OCI-LY1 (cell line): ENCODE measurements around the gene BTG3.

Source experiments
- H2AFZ ChIP-seq: fragments of 200-600 bp; sonication (generic), shearing (Covaris generic); 2 replicates; pipeline ENCODE4 v1.6.0; 2014; ENCODE audit warnings: antibody characterized with exemption, mild to moderate bottlenecking, low read length
- H3F3A ChIP-seq: fragments of 200-600 bp; sonication (generic), shearing (Covaris generic); 2 replicates; pipeline ENCODE4 v1.6.0; 2014; ENCODE audit warnings: mild to moderate bottlenecking, antibody characterized with exemption, low read length, moderate library complexity; ENCODE audit not compliant: insufficient read depth
- H3K27ac ChIP-seq: fragments of 200-600 bp; sonication (generic); 2 replicates; pipeline ENCODE4 v1.5.1; 2014; ENCODE audit warnings: low read length, mixed run types, mild to moderate bottlenecking, low read depth; ENCODE audit not compliant: poor library complexity, severe bottlenecking
- H3K27me3 ChIP-seq: fragments of 200-600 bp; sonication (generic); 2 replicates; pipeline ENCODE4 v1.6.0; 2014; ENCODE audit warnings: antibody characterized with exemption, mild to moderate bottlenecking, low read length, moderate library complexity; ENCODE audit not compliant: insufficient read depth
- H3K36me3 ChIP-seq: fragments of 200-600 bp; sonication (generic); 2 replicates; pipeline ENCODE4 v1.6.1; 2014; ENCODE audit warnings: mild to moderate bottlenecking, antibody characterized with exemption, low read length, moderate library complexity, mixed read lengths; ENCODE audit not compliant: insufficient read depth
- H3K4me1 ChIP-seq: fragments of 200-600 bp; sonication (generic); 2 replicates; pipeline ENCODE4 v1.5.1; 2014; ENCODE audit warnings: mild to moderate bottlenecking, low read length, moderate library complexity; ENCODE audit not compliant: insufficient read depth, severe bottlenecking
- H3K4me2 ChIP-seq: fragments of 200-600 bp; sonication (generic), shearing (Covaris generic); 2 replicates; pipeline ENCODE4 v1.6.1; 2014; ENCODE audit warnings: low read length
- H3K4me3 ChIP-seq: fragments of 200-600 bp; sonication (generic); 2 replicates; pipeline ENCODE4 v1.5.1; 2014; ENCODE audit warnings: low read length, low read depth, mild to moderate bottlenecking, mixed read lengths; ENCODE audit not compliant: poor library complexity, severe bottlenecking
- H3K79me2 ChIP-seq: fragments of 200-600 bp; shearing (Covaris generic); 2 replicates; pipeline ENCODE4 v1.6.1; 2016; ENCODE audit warnings: mixed run types, low read length, mixed read lengths; ENCODE audit not compliant: insufficient read depth
- H3K9ac ChIP-seq: fragments of 200-600 bp; sonication (generic), shearing (Covaris generic); 2 replicates; pipeline ENCODE4 v1.6.1; 2014; ENCODE audit warnings: mild to moderate bottlenecking, low read length, mixed read lengths
- H3K9me2 ChIP-seq: fragments of 200-600 bp; sonication (generic), shearing (Covaris generic); 2 replicates; pipeline ENCODE4 v1.6.1; 2014; ENCODE audit warnings: low read depth, mild to moderate bottlenecking, low read length, mixed read lengths
- H3K9me3 ChIP-seq: fragments of 200-600 bp; shearing (Covaris generic); 2 replicates; pipeline ENCODE4 v1.6.1; 2014; ENCODE audit warnings: low read length, mixed read lengths
- H4K20me1 ChIP-seq: fragments of 200-600 bp; sonication (generic), shearing (Covaris generic); 2 replicates; pipeline ENCODE4 v1.6.0; 2016; ENCODE audit warnings: mild to moderate bottlenecking, low read length; ENCODE audit not compliant: insufficient read depth
- EZH2 ChIP-seq: fragments of 200-600 bp; sonication (generic), shearing (Covaris generic); IDR thresholded peaks from 2 replicates; pipeline ENCODE4 v1.8.0; 2017; ENCODE audit warnings: borderline replicate concordance, mixed run types, mild to moderate bottlenecking, antibody characterized with exemption, low read length, moderate library complexity, mixed read lengths
- TF ChIP-seq, protein P1 (sequence below): fragments of 200-600 bp; sonication (generic), shearing (Covaris generic); IDR thresholded peaks from 2 replicates; pipeline ENCODE4 v1.5.1; 2017; ENCODE audit warnings: mild to moderate bottlenecking, antibody characterized with exemption, low read length, moderate library complexity, mixed read lengths

The BTG3 gene

DNA sequence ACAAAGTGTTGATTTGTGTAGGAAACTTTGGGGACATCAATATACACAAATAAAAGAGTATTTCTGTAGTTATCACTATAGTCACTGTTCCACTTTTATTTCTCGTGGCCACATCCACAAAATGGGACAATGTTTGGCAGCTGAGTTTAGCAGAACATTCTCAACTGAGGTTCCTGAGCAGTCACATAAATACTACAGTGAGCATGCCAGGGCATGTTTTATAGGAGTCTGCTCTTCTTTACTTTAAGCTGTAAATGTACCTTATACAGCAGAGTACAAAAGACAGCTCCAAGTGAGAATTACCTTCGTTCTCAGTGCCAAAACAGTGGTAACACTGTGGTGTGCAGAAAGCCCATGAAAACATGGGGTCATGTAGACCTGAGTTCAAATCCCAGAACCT is 5.0 kb downstream of the BTG3 start:
- H3K36me3 ChIP-seq: peaks cover 70% of the 10 kb centered on the region
- no peaks in the 10 kb centered on the region for H3K27me3 ChIP-seq
- H3K4me3 ChIP-seq: no peak overlapping the region
- H3K79me2 ChIP-seq: peaks cover 60% of the 10 kb centered on the region
- H3K27ac ChIP-seq: peak overlapping the region; percentile 31
- H3F3A ChIP-seq: no peaks in the 10 kb centered on the region
- H3K4me1 ChIP-seq: peaks cover 12% of the 10 kb centered on the region
- no peak overlapping the region for H3K4me2 ChIP-seq
- H2AFZ ChIP-seq: no peak overlapping the region
- TF ChIP-seq, protein P1, sequence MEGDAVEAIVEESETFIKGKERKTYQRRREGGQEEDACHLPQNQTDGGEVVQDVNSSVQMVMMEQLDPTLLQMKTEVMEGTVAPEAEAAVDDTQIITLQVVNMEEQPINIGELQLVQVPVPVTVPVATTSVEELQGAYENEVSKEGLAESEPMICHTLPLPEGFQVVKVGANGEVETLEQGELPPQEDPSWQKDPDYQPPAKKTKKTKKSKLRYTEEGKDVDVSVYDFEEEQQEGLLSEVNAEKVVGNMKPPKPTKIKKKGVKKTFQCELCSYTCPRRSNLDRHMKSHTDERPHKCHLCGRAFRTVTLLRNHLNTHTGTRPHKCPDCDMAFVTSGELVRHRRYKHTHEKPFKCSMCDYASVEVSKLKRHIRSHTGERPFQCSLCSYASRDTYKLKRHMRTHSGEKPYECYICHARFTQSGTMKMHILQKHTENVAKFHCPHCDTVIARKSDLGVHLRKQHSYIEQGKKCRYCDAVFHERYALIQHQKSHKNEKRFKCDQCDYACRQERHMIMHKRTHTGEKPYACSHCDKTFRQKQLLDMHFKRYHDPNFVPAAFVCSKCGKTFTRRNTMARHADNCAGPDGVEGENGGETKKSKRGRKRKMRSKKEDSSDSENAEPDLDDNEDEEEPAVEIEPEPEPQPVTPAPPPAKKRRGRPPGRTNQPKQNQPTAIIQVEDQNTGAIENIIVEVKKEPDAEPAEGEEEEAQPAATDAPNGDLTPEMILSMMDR: no peak
- TF ChIP-seq EZH2: no peak
- H3K9me3 ChIP-seq: no peaks in the 10 kb centered on the region
- H3K9ac ChIP-seq: no peak overlapping the region
- no peaks in the 10 kb centered on the region for H4K20me1 ChIP-seq
- H3K9me2 ChIP-seq: no peaks in the 10 kb centered on the region

DNA sequence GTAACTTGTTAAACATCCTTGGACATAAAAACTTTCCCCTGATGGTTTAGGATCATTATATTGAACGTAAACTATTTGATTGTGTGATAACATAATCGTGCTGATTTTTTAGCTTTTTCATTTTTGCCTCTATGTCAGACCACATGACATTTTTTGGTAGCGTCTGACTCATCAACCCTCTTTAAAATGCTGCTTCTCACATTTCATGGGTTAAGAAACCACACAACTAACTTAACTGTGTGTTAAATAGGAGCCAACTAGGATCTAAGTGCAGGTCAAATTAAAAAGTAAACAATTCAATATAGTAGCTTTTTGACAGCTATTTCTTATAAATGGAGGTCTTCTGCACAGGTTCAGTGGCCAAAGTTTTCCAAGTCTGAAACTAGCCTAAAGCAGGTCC is 9.8 kb downstream of the BTG3 start:
- H3K79me2 ChIP-seq: peaks cover 16% of the 10 kb centered on the region; the same call in 1 of the 2 replicates
- no peak for TF ChIP-seq EZH2
- TF ChIP-seq, protein P1: no peak
- H4K20me1 ChIP-seq: no peaks in the 10 kb centered on the region
- no peak overlapping the region for H3K9ac ChIP-seq
- no peaks in the 10 kb centered on the region for H3K27me3 ChIP-seq
- H3K9me3 ChIP-seq: no peaks in the 10 kb centered on the region
- no peaks in the 10 kb centered on the region for H3K9me2 ChIP-seq
- H3F3A ChIP-seq: no peaks in the 10 kb centered on the region
- no peak overlapping the region for H3K4me3 ChIP-seq
- H3K27ac ChIP-seq: no peak overlapping the region
- H3K4me1 ChIP-seq: no peaks in the 10 kb centered on the region
- no peak overlapping the region for H3K4me2 ChIP-seq
- H2AFZ ChIP-seq: no peak overlapping the region
- H3K36me3 ChIP-seq: peaks cover 92% of the 10 kb centered on the region

DNA sequence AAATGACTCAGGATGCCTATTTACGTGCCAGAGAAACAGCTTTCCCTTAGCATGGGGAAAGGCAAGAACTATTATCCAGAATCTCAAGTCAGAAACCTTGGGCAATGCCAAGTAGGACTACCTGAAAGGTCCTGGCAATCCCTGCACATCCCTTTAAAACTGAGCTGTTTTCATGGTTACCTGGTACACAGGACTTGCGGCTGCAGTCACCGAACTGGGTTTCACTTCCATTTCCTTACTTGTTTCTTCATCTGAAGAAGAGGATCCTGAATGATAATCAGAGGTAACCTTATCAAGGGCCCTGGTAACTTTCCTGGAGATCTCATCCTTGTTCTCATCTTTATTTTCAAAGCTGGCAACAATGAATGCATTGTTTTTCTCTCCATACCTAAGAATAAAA is 14.3 kb downstream of the BTG3 start:
- H3K36me3 ChIP-seq: peaks cover 95% of the 10 kb centered on the region
- no peak overlapping the region for H3K4me2 ChIP-seq
- TF ChIP-seq EZH2: no peak
- TF ChIP-seq, protein P1: no peak
- no peaks in the 10 kb centered on the region for H3F3A ChIP-seq
- no peaks in the 10 kb centered on the region for H3K79me2 ChIP-seq
- no peak overlapping the region for H3K9ac ChIP-seq
- no peaks in the 10 kb centered on the region for H3K4me1 ChIP-seq
- no peaks in the 10 kb centered on the region for H3K9me3 ChIP-seq
- no peak overlapping the region for H3K4me3 ChIP-seq
- no peaks in the 10 kb centered on the region for H3K27me3 ChIP-seq
- H4K20me1 ChIP-seq: no peaks in the 10 kb centered on the region
- H3K27ac ChIP-seq: no peak overlapping the region
- no peaks in the 10 kb centered on the region for H3K9me2 ChIP-seq
- H2AFZ ChIP-seq: no peak overlapping the region
